Measurements from ENCODE around the gene ATP11A.

Gene ATP11A

DNA sequence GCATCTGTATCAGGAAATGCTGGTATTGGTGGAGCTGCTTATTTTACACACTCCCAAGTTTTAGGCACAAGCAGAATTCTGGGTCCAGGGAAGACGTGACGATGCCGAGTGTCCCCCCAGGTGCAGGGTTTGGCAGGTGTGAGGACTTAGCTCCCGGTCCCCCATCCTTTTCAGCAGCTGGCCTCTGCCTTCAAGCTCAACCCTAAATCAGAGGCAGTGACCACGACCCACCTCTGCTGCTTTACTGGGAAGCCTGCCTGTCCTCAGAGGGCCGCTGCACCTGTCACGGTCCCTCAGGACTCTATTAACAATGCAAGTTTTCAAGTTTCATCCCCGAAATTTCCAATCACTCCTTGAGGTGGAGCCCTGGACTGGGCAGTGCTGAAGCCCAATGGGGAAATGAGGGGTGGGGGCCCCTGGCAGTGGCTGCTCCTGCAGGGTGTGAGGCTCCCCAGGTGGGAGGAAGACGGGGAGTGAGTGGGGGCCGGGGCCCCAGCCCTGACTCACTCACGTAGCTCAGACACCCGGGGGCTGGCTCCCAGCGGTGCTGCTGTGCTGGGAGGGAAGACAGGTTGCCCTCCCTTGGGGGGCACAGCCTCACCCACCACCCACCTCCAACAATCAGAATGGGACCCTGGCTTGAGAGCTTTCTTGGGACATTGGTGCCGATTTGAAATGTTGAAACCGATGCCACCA, 186.6 kb downstream of the ATP11A start:
- no peak for DNase-seq
- Histone ChIP-seq H3K27me3 (replicated peaks; ENCODE audit: insufficient read depth, low read length) (no peaks in the 10 kb centered on the region), H4K20me1 (ENCODE audit: insufficient read depth, low read length) (no peaks in the 10 kb centered on the region), H3K4me3 (ENCODE audit: low read length) (no peak overlapping the region), H3K27ac (ENCODE audit: low read length) (no peak overlapping the region), H3K9me2 (replicated peaks; ENCODE audit: insufficient read depth, low read length) (no peaks in the 10 kb centered on the region), H3K9me3 (replicated peaks; ENCODE audit: insufficient read depth, low read length) (no peaks in the 10 kb centered on the region), H3K4me1 (ENCODE audit: low read length) (peaks cover 20% of the 10 kb centered on the region), H3K4me2 (ENCODE audit: low read depth, low read length) (no peak overlapping the region), H3K79me2 (ENCODE audit: low read length) (no peaks in the 10 kb centered on the region), H3K36me3 (replicated peaks; ENCODE audit: insufficient read depth, low read length) (no peaks in the 10 kb centered on the region; the same call in 1 of the 2 replicates), H2AFZ (ENCODE audit: low read length) (no peak overlapping the region), H3F3A (ENCODE audit: insufficient read depth, low read length) (peaks cover 22% of the 10 kb centered on the region), H3K9ac (ENCODE audit: low read length) (no peak overlapping the region)
- TF ChIP-seq, protein P1, sequence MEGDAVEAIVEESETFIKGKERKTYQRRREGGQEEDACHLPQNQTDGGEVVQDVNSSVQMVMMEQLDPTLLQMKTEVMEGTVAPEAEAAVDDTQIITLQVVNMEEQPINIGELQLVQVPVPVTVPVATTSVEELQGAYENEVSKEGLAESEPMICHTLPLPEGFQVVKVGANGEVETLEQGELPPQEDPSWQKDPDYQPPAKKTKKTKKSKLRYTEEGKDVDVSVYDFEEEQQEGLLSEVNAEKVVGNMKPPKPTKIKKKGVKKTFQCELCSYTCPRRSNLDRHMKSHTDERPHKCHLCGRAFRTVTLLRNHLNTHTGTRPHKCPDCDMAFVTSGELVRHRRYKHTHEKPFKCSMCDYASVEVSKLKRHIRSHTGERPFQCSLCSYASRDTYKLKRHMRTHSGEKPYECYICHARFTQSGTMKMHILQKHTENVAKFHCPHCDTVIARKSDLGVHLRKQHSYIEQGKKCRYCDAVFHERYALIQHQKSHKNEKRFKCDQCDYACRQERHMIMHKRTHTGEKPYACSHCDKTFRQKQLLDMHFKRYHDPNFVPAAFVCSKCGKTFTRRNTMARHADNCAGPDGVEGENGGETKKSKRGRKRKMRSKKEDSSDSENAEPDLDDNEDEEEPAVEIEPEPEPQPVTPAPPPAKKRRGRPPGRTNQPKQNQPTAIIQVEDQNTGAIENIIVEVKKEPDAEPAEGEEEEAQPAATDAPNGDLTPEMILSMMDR (IDR thresholded peaks at IDR 0.05; ENCODE audit: low read length): no peak
- TF ChIP-seq EZH2 (optimal IDR thresholded peaks at IDR 0.05; ENCODE audit: low read depth, low read length) (no peak), EZH2phosphoT487 (IDR thresholded peaks at IDR 0.05; ENCODE audit: low read length) (no peak)

DNA sequence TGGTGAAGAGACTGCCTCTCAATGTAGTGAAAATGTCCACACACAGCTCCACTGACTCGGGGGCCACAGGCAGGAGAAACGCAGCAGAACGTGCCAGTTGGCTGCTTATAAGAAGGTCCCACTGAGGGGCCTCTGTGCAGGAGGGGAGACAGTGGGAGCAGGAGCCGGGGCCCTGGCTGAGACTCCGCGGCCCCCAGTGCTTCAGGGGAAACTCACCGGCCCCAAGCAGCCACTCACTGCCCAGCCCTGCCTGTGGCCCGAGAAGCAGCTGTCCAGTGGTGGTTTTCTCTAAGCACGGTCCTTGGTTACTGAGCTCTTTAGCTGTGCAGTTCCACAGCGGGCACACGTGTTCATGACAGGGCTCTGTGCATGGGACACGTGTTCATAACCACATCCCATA, 187.2 kb downstream of the ATP11A start:
- TF ChIP-seq, protein P1 (IDR thresholded peaks at IDR 0.05; ENCODE audit: low read length): no peak
- TF ChIP-seq EZH2 (optimal IDR thresholded peaks at IDR 0.05; ENCODE audit: low read depth, low read length) (no peak), EZH2phosphoT487 (IDR thresholded peaks at IDR 0.05; ENCODE audit: low read length) (no peak)
- no peak overlapping the region for H2AFZ ChIP-seq (ENCODE audit: low read length)
- H3K4me1 ChIP-seq (ENCODE audit: low read length): peaks cover 14% of the 10 kb centered on the region
- H3K4me2 ChIP-seq (ENCODE audit: low read depth, low read length): no peak overlapping the region
- H3K27me3 ChIP-seq (replicated peaks; ENCODE audit: insufficient read depth, low read length): no peaks in the 10 kb centered on the region
- no peaks in the 10 kb centered on the region for H3K79me2 ChIP-seq (ENCODE audit: low read length)
- no peaks in the 10 kb centered on the region for H3K9me2 ChIP-seq (replicated peaks; ENCODE audit: insufficient read depth, low read length)
- H3F3A ChIP-seq (ENCODE audit: insufficient read depth, low read length): peaks cover 16% of the 10 kb centered on the region
- H3K9me3 ChIP-seq (replicated peaks; ENCODE audit: insufficient read depth, low read length): no peaks in the 10 kb centered on the region
- H3K4me3 ChIP-seq (ENCODE audit: low read length): no peak overlapping the region
- DNase-seq: no peak
- no peak overlapping the region for H3K27ac ChIP-seq (ENCODE audit: low read length)
- no peaks in the 10 kb centered on the region; the same call in 1 of the 2 replicates for H3K36me3 ChIP-seq (replicated peaks; ENCODE audit: insufficient read depth, low read length)
- no peaks in the 10 kb centered on the region for H4K20me1 ChIP-seq (ENCODE audit: insufficient read depth, low read length)
- H3K9ac ChIP-seq (ENCODE audit: low read length): no peak overlapping the region

DNA sequence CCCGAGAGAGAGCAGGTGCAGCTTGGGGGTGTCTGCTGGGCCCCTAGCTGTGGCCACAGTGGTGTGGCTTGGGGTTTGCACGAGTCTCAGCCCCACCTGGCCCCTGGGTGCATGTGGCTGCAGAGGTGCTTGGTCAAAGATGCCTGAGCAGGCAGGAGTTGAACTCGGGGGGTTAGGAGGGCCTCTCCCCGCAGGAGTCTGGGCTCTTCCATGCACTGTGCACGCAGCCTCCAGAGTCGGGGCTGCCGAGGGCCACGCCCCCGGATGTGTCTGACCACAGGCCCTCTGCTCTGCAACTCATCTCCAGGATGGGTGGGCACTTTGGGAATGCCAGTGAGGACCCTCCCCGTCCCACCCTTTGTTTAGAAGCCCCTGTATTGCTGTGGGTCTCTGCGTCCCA, 187.7 kb downstream of the ATP11A start:
- peaks cover 12% of the 10 kb centered on the region for H3K4me1 ChIP-seq (ENCODE audit: low read length)
- H3K27ac ChIP-seq (ENCODE audit: low read length): no peak overlapping the region
- no peaks in the 10 kb centered on the region for H4K20me1 ChIP-seq (ENCODE audit: insufficient read depth, low read length)
- no peak overlapping the region for H3K4me3 ChIP-seq (ENCODE audit: low read length)
- no peaks in the 10 kb centered on the region for H3K9me3 ChIP-seq (replicated peaks; ENCODE audit: insufficient read depth, low read length)
- H3K27me3 ChIP-seq (replicated peaks; ENCODE audit: insufficient read depth, low read length): no peaks in the 10 kb centered on the region
- no peak for DNase-seq
- no peak overlapping the region for H3K9ac ChIP-seq (ENCODE audit: low read length)
- no peak for TF ChIP-seq EZH2 (optimal IDR thresholded peaks at IDR 0.05; ENCODE audit: low read depth, low read length)
- no peak for TF ChIP-seq EZH2phosphoT487 (IDR thresholded peaks at IDR 0.05; ENCODE audit: low read length)
- TF ChIP-seq, protein P1 (IDR thresholded peaks at IDR 0.05; ENCODE audit: low read length): no peak
- peaks cover 11% of the 10 kb centered on the region for H3F3A ChIP-seq (ENCODE audit: insufficient read depth, low read length)
- H3K9me2 ChIP-seq (replicated peaks; ENCODE audit: insufficient read depth, low read length): no peaks in the 10 kb centered on the region
- no peak overlapping the region for H3K4me2 ChIP-seq (ENCODE audit: low read depth, low read length)
- H3K79me2 ChIP-seq (ENCODE audit: low read length): no peaks in the 10 kb centered on the region
- no peak overlapping the region for H2AFZ ChIP-seq (ENCODE audit: low read length)
- H3K36me3 ChIP-seq (replicated peaks; ENCODE audit: insufficient read depth, low read length): no peaks in the 10 kb centered on the region; the same call in 1 of the 2 replicates
